Lower leg skin (tissue), 4 donors: ENCODE measurements around the gene CNTFR. TPM values are rescaled to one million over a fixed set of nuclear protein-coding genes. Genes with fewer than 3 reads are reported as not detected.

ENCODE experiments used
- DNase-seq, 2 donors: peaks; one replicate each; pipeline ENCODE4 v3.0.0-alpha.2; 2019; ENCODE audit warnings: low spot score in 2 of 2
- H3K4me3 ChIP-seq: fragments of 200-600 bp; sonication (generic); 2 replicates; pipeline ENCODE4 v1.5.1; 2017; ENCODE audit warnings: mild to moderate bottlenecking, low read depth; ENCODE audit not compliant: poor library complexity, severe bottlenecking
- CTCF ChIP-seq, 3 donors: fragments of 450-650 bp; IDR thresholded peaks; one replicate each; pipeline ENCODE4 v1.5.1; 2016; ENCODE audit warnings: antibody characterized with exemption in 3 of 3, mild to moderate bottlenecking in 3 of 3, moderate library complexity in 2 of 3
- POLR2A ChIP-seq, 2 donors: fragments of 450-650 bp; IDR thresholded peaks; one replicate each; pipeline ENCODE4 v1.6.1; 2016 to 2017; ENCODE audit warnings: antibody characterized with exemption in 2 of 2, mild to moderate bottlenecking in 1 of 2, moderate library complexity in 1 of 2
- WGBS, 2 donors: methylation state at CpG; one replicate each; pipeline ENCODE4 v1.1.5; 2018; 5-methylcytosine and 5-hydroxymethylcytosine counted together
- intact Hi-C: fragments of 100-400 bp; cut with DNase I; formaldehyde crosslinking; loops from one replicate; pipeline ENCODE4 v1.15.0; 2023; ENCODE audit warnings: low total_unique reads
- total RNA-seq, 4 donors: library from RNA; depleted of rRNA; stranded (reverse); fragments of >200 nt; gene quantifications; one replicate each; pipeline ENCODE4 v1.1.0, GENCODE V29; 2016

Gene CNTFR
- total RNA-seq, 4 donors from 2014 or later = 2.5 to 13.4 (median 3.9) TPM

- WGBS, 2 donors = 96 to 97% methylated on average over 2 of the region's 2 CpGs
- DNase-seq = peak in 1 of 2 donors; percentile 57
- intact Hi-C loops = loop anchor here (5.0 kb wide), 1 partner anchor 39 kb away; no protein-coding TSS in a partner anchor
- no peak overlapping the region for H3K4me3 ChIP-seq
- no peak for TF ChIP-seq CTCF (IDR thresholded peaks at IDR 0.05)
- no peak for TF ChIP-seq POLR2A (IDR thresholded peaks at IDR 0.05)
Measured at GRCh38 chr9:34552986-34553385, 36.5 kb downstream of the CNTFR start.

- no peak for DNase-seq
- TF ChIP-seq POLR2A (IDR thresholded peaks at IDR 0.05) (no peak), CTCF (IDR thresholded peaks at IDR 0.05) (no peak)
- intact Hi-C loops = loop anchor here (5.0 kb wide), 1 partner anchor 40 kb away; no protein-coding TSS in a partner anchor
- no peak overlapping the region for H3K4me3 ChIP-seq
- WGBS, 2 donors = 87 to 97% methylated on average over 13 of the region's 13 CpGs
Measured at GRCh38 chr9:34552606-34552981, 36.9 kb downstream of the CNTFR start.

GRCh38 chr9:34551751-34552605 lies 37.5 kb downstream of the CNTFR start:
- 82 to 93% methylated on average over 11 to 20 of the region's 20 CpGs for WGBS, 2 donors
- peak in 1 of 2 donors; percentile 80 for DNase-seq
- H3K4me3 ChIP-seq = no peak overlapping the region
- intact Hi-C loops = loop anchor here (5.0 kb wide), 1 partner anchor 40 kb away; no protein-coding TSS in a partner anchor
- TF ChIP-seq CTCF (IDR thresholded peaks at IDR 0.05) (no peak), POLR2A (IDR thresholded peaks at IDR 0.05) (no peak)

GRCh38 chr9:34550681-34551270 lies 38.7 kb downstream of the CNTFR start:
- H3K4me3 ChIP-seq = no peak overlapping the region
- TF ChIP-seq POLR2A (IDR thresholded peaks at IDR 0.05) (no peak), CTCF (IDR thresholded peaks at IDR 0.05) (no peak)
- WGBS, 2 donors = 73 to 90% methylated on average over 5 of the region's 5 CpGs
- DNase-seq = peak in 1 of 2 donors; percentile 78
- intact Hi-C loops = loop anchor here (5.0 kb wide), 1 partner anchor 42 kb away; no protein-coding TSS in a partner anchor

- no peak overlapping the region for H3K4me3 ChIP-seq
- TF ChIP-seq POLR2A (IDR thresholded peaks at IDR 0.05) = no peak
- no peak for TF ChIP-seq CTCF (IDR thresholded peaks at IDR 0.05)
- DNase-seq = peak in 1 of 2 donors; percentile 79
- intact Hi-C loops = loop anchor here (5.0 kb wide), 1 partner anchor 42 kb away; no protein-coding TSS in a partner anchor
- 72 to 79% methylated on average over 12 of the region's 12 CpGs for WGBS, 2 donors
Measured at GRCh38 chr9:34550016-34550680, 39.4 kb downstream of the CNTFR start.
